K562 (cell line): ENCODE data around the gene LIX1L.

Experiments used
- CEBPB ChIP-seq: fragments of 450-650 bp; IDR thresholded peaks from 2 replicates; pipeline ENCODE4 v1.6.1; 2016; ENCODE audit warnings: missing genetic modification characterization, missing compliant biosample characterization
- NR2F6 ChIP-seq: fragments of 450-650 bp; formaldehyde crosslinking; IDR thresholded peaks from 2 replicates; pipeline ENCODE4 v1.4.0; 2020; ENCODE audit warnings: mild to moderate bottlenecking
- TEAD2 ChIP-seq: fragments of 450-650 bp; IDR thresholded peaks from 2 replicates; pipeline ENCODE4 v1.6.1; 2016; ENCODE audit warnings: missing genetic modification characterization, control low read depth, missing compliant biosample characterization
- U2AF1 ChIP-seq: fragments of 200-400 bp; formaldehyde crosslinking; optimal IDR thresholded peaks from 2 replicates; pipeline ENCODE3; 2017; ENCODE audit warnings: mild to moderate bottlenecking, low read depth, low read length, moderate library complexity
- ZBTB7A ChIP-seq: IDR thresholded peaks from 2 replicates; pipeline ENCODE4 v1.6.1; 2011; ENCODE audit warnings: low read depth, mild to moderate bottlenecking, low read length, moderate library complexity, borderline replicate concordance; ENCODE audit not compliant: control insufficient read depth
- ZNF24 ChIP-seq: fragments of 450-650 bp; IDR thresholded peaks from 2 replicates; pipeline ENCODE4 v1.6.1; 2016
- TF ChIP-seq, protein P1 (sequence below): fragments of 450-650 bp; IDR thresholded peaks from 2 replicates; pipeline ENCODE4 v1.6.1; 2017; ENCODE audit warnings: mild to moderate bottlenecking, moderate library complexity
- TF ChIP-seq, protein P2 (sequence below), 3 experiments: IDR thresholded peaks in 2 of 3; conservative IDR thresholded peaks in 1 of 3; 2 replicates each; pipeline ENCODE4 v1.5.1; 2011 to 2012; ENCODE audit warnings: low read length in 3 of 3, mild to moderate bottlenecking in 3 of 3, control low read depth in 2 of 3, improper control_type of control experiment in 1 of 3, inconsistent platforms in 1 of 3, low read depth in 1 of 3, mixed read lengths in 1 of 3, moderate library complexity in 1 of 3; ENCODE audit not compliant: insufficient read depth in 2 of 3
- TF ChIP-seq, protein P3 (sequence below): fragments of 250-450 bp; sonication (Bioruptor Pico); IDR thresholded peaks from 2 replicates; pipeline ENCODE4 v1.9.0; 2021; ENCODE audit warnings: mild to moderate bottlenecking, inconsistent platforms
- TF ChIP-seq, protein P4 (sequence below): sonication (generic); formaldehyde crosslinking; IDR thresholded peaks from 2 replicates; pipeline ENCODE4 v1.8.0; 2023; ENCODE audit warnings: mild to moderate bottlenecking, missing genetic modification reagents

DNA sequence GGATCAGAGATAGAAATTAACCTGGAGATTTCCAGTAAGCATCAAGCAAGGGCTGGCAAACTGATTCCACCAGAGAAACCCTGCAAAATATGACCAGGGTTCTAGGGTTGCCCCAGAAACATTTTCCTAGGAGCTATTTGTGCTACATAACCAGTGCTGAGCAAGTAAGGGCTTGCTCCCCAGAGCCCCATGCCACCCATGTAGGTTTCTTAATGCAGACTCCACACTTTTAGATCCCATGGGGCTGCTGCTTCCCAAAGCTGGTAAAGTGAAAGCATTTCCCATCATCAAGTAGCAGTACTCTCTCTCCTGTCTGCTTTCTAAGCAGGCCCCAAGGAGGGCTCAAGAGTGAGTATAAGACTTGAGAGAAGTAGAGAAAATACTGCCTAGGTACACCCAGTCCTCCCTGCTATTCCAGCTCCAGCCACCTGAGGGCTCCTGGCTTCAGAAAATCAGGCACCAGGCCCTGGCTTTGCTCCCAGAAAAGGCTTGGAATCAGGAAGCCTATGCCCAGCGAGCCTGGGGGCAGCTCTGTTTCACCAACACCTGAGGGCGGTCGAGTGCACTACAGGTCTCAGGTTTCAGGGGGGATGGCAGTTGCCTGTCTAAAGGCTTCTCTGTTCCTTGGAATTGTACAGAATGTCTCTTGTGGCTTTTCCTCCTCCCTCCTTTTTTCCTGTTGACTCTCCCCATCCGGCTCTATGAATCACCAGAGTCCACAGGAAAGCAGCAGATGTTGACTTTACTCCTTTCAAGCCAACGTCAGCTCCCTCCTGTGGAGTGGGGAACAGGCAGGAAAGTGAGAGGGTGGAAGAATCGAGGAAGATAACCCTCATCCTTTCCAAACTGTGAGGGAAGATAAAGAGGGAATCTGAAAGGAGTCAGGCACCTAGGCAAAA, 66.0 kb downstream of the LIX1L start:
- TF ChIP-seq NR2F6 (CRISPR knock-in tag) (no peak), ZNF24 (no peak; the same call in 1 of the 2 replicates), CEBPB (tag) (no peak), TEAD2 (tag) (no peak), U2AF1 (no peak), ZBTB7A (no peak)
- TF ChIP-seq, protein P1, sequence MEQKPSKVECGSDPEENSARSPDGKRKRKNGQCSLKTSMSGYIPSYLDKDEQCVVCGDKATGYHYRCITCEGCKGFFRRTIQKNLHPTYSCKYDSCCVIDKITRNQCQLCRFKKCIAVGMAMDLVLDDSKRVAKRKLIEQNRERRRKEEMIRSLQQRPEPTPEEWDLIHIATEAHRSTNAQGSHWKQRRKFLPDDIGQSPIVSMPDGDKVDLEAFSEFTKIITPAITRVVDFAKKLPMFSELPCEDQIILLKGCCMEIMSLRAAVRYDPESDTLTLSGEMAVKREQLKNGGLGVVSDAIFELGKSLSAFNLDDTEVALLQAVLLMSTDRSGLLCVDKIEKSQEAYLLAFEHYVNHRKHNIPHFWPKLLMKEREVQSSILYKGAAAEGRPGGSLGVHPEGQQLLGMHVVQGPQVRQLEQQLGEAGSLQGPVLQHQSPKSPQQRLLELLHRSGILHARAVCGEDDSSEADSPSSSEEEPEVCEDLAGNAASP: no peak
- TF ChIP-seq, protein P2, sequence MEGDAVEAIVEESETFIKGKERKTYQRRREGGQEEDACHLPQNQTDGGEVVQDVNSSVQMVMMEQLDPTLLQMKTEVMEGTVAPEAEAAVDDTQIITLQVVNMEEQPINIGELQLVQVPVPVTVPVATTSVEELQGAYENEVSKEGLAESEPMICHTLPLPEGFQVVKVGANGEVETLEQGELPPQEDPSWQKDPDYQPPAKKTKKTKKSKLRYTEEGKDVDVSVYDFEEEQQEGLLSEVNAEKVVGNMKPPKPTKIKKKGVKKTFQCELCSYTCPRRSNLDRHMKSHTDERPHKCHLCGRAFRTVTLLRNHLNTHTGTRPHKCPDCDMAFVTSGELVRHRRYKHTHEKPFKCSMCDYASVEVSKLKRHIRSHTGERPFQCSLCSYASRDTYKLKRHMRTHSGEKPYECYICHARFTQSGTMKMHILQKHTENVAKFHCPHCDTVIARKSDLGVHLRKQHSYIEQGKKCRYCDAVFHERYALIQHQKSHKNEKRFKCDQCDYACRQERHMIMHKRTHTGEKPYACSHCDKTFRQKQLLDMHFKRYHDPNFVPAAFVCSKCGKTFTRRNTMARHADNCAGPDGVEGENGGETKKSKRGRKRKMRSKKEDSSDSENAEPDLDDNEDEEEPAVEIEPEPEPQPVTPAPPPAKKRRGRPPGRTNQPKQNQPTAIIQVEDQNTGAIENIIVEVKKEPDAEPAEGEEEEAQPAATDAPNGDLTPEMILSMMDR (IDR thresholded peaks at IDR 0.05 in 2 of 3, conservative IDR thresholded peaks at IDR 0.05 in 1 of 3; ENCODE audit: insufficient read depth in 2 of 3, low read depth in 1 of 3, low read length in 3 of 3): peak; percentile 94 to 97 (median 95)
- TF ChIP-seq, protein P3, sequence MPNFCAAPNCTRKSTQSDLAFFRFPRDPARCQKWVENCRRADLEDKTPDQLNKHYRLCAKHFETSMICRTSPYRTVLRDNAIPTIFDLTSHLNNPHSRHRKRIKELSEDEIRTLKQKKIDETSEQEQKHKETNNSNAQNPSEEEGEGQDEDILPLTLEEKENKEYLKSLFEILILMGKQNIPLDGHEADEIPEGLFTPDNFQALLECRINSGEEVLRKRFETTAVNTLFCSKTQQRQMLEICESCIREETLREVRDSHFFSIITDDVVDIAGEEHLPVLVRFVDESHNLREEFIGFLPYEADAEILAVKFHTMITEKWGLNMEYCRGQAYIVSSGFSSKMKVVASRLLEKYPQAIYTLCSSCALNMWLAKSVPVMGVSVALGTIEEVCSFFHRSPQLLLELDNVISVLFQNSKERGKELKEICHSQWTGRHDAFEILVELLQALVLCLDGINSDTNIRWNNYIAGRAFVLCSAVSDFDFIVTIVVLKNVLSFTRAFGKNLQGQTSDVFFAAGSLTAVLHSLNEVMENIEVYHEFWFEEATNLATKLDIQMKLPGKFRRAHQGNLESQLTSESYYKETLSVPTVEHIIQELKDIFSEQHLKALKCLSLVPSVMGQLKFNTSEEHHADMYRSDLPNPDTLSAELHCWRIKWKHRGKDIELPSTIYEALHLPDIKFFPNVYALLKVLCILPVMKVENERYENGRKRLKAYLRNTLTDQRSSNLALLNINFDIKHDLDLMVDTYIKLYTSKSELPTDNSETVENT (CRISPR knock-in tag): no peak
- TF ChIP-seq, protein P4, sequence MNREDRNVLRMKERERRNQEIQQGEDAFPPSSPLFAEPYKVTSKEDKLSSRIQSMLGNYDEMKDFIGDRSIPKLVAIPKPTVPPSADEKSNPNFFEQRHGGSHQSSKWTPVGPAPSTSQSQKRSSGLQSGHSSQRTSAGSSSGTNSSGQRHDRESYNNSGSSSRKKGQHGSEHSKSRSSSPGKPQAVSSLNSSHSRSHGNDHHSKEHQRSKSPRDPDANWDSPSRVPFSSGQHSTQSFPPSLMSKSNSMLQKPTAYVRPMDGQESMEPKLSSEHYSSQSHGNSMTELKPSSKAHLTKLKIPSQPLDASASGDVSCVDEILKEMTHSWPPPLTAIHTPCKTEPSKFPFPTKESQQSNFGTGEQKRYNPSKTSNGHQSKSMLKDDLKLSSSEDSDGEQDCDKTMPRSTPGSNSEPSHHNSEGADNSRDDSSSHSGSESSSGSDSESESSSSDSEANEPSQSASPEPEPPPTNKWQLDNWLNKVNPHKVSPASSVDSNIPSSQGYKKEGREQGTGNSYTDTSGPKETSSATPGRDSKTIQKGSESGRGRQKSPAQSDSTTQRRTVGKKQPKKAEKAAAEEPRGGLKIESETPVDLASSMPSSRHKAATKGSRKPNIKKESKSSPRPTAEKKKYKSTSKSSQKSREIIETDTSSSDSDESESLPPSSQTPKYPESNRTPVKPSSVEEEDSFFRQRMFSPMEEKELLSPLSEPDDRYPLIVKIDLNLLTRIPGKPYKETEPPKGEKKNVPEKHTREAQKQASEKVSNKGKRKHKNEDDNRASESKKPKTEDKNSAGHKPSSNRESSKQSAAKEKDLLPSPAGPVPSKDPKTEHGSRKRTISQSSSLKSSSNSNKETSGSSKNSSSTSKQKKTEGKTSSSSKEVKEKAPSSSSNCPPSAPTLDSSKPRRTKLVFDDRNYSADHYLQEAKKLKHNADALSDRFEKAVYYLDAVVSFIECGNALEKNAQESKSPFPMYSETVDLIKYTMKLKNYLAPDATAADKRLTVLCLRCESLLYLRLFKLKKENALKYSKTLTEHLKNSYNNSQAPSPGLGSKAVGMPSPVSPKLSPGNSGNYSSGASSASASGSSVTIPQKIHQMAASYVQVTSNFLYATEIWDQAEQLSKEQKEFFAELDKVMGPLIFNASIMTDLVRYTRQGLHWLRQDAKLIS: no peak
